ENCODE results near the gene KCNK1. TPM values are rescaled to one million over a fixed set of nuclear protein-coding genes. Genes with fewer than 3 reads are reported as not detected.
"Not testable (repeated sequence)": the region's sequence is repeated elsewhere in the genome, so short reads cannot be mapped to it uniquely, and the experiment has no call there.

KCNK1 gene
- total RNA-seq, 1 donor from 2014 or later = 9.7 TPM

- Histone ChIP-seq H3K4me3 (peak overlapping the region; percentile 60), H3K27ac (peak overlapping the region; percentile 76), H3K36me3 (no peaks in the 10 kb centered on the region), H3K9me3 (no peaks in the 10 kb centered on the region), H3K4me1 (no peaks in the 10 kb centered on the region), H3K27me3 (ENCODE audit: low read depth) (peaks cover 21% of the 10 kb centered on the region)
- ATAC-seq = peak; percentile 7 to 28
- DNase-seq = no peak
- TF ChIP-seq CTCF (IDR thresholded peaks at IDR 0.05) = no peak
- intact Hi-C loops (cut with DNase I) = no loop called here
Observed at GRCh38 chr1:233614743-233615521, 1.0 kb downstream of the KCNK1 start.

GRCh38 chr1:233615571-233615970 lies 1.7 kb downstream of the KCNK1 start:
- Histone ChIP-seq H3K9me3 (no peaks in the 10 kb centered on the region), H3K4me3 (peak overlapping the region; percentile 60), H3K27me3 (ENCODE audit: low read depth) (peaks cover 21% of the 10 kb centered on the region), H3K4me1 (no peaks in the 10 kb centered on the region), H3K27ac (no peak overlapping the region), H3K36me3 (no peaks in the 10 kb centered on the region)
- no peak for ATAC-seq
- intact Hi-C loops (cut with DNase I) = no loop called here
- no peak for DNase-seq
- no peak for TF ChIP-seq CTCF (IDR thresholded peaks at IDR 0.05)

GRCh38 chr1:233617025-233617424 lies 3.1 kb downstream of the KCNK1 start:
- no peaks in the 10 kb centered on the region for H3K36me3 ChIP-seq
- H3K4me3 ChIP-seq = no peak overlapping the region
- no peaks in the 10 kb centered on the region for H3K4me1 ChIP-seq
- no peak for TF ChIP-seq CTCF (IDR thresholded peaks at IDR 0.05)
- peaks cover 18% of the 10 kb centered on the region for H3K27me3 ChIP-seq (ENCODE audit: low read depth)
- no peaks in the 10 kb centered on the region for H3K9me3 ChIP-seq
- no peak overlapping the region for H3K27ac ChIP-seq
- DNase-seq (no peak), ATAC-seq (no peak)
- intact Hi-C loops (cut with DNase I) = no loop called here

GRCh38 chr1:233619414-233619813 lies 5.5 kb downstream of the KCNK1 start:
- intact Hi-C loops (cut with DNase I); DNase-seq; H3K4me3 ChIP-seq; H3K27ac ChIP-seq; H3K36me3 ChIP-seq; H3K9me3 ChIP-seq; H3K4me1 ChIP-seq; ATAC-seq: not testable (repeated sequence)
- H3K27me3 ChIP-seq (ENCODE audit: low read depth) = peaks cover 13% of the 10 kb centered on the region

GRCh38 chr1:233620065-233620464 lies 6.2 kb downstream of the KCNK1 start:
- TF ChIP-seq CTCF (IDR thresholded peaks at IDR 0.05) = no peak
- no peak overlapping the region for H3K4me3 ChIP-seq
- no peaks in the 10 kb centered on the region for H3K4me1 ChIP-seq
- no peaks in the 10 kb centered on the region for H3K9me3 ChIP-seq
- peaks cover 7% of the 10 kb centered on the region for H3K27me3 ChIP-seq (ENCODE audit: low read depth)
- intact Hi-C loops (cut with DNase I) = no loop called here
- no peak overlapping the region for H3K27ac ChIP-seq
- ATAC-seq (no peak), DNase-seq (no peak)
- no peaks in the 10 kb centered on the region for H3K36me3 ChIP-seq

- Histone ChIP-seq H3K36me3 (no peaks in the 10 kb centered on the region), H3K27me3 (ENCODE audit: low read depth) (peaks cover 3% of the 10 kb centered on the region), H3K4me1 (no peaks in the 10 kb centered on the region), H3K4me3 (no peak overlapping the region), H3K27ac (no peak overlapping the region), H3K9me3 (no peaks in the 10 kb centered on the region)
- ATAC-seq = no peak
- TF ChIP-seq CTCF (IDR thresholded peaks at IDR 0.05) = no peak
- intact Hi-C loops (cut with DNase I) = no loop called here
- no peak for DNase-seq
Observed at GRCh38 chr1:233621923-233622322, 8.0 kb downstream of the KCNK1 start.

Measured in lower lobe of right lung (tissue), 2 donors.